GM21526 (cell line): ENCODE data around the gene MALAT1.
A peak's percentile ranks its signal among the peaks of the same experiment; 100 is the strongest.

Source experiments
- ATAC-seq: cut with Tn5 transposase; IDR thresholded peaks from one replicate; pipeline ENCODE4 v1.9.1; 2021; ENCODE audit warnings: moderate library complexity; ENCODE audit not compliant: unreplicated experiment, low FRiP score

The MALAT1 gene

DNA sequence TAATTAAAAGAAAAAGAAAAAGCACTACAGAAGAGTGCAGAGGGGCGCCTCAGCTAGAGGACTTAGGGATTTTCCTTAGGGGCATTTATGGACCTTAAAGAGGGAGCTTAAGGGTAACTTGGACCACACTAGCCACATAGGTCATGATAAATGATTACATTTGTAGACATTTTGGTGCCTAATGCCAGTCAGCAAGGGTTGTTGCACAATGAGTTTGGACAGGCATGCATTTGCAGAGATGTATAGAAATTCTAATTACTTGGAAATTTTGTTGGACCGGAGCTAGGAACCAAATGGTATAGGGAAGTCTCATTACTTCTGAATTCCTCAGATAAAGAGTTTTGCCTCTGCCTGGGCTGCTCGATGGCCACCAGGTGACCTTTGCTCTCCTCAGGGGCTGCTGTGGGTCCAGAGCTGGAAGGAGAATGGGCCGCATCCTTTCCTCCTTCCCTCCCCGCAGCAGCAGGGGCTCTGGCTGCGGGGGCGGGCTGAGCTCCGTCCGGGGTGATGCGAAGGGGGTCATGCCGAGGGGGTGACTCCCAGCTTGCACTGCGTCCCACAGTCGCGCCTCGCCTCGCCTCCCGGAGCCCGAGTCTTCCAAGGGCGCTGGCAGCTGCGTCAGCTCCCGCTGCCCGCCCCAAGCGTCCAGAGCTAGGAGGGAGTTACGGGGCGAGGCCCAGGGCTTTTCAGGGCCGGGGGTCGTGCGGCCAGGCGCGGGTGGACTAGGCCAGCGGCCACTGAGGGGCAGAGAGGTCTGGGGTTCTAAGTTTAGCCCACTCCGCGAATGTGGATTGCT lies 20.3 kb upstream of the MALAT1 start:
- ATAC-seq: no peak

GRCh38 chr11:65479184-65480145 lies 19.4 kb upstream of the MALAT1 start:
- no peak for ATAC-seq

GRCh38 chr11:65482306-65482850 lies 16.5 kb upstream of the MALAT1 start:
- no peak for ATAC-seq

- no peak for ATAC-seq
Measured at GRCh38 chr11:65485920-65486219, 13.0 kb upstream of the MALAT1 start.

- ATAC-seq: no peak
Measured at GRCh38 chr11:65486570-65487466, 12.0 kb upstream of the MALAT1 start.

DNA sequence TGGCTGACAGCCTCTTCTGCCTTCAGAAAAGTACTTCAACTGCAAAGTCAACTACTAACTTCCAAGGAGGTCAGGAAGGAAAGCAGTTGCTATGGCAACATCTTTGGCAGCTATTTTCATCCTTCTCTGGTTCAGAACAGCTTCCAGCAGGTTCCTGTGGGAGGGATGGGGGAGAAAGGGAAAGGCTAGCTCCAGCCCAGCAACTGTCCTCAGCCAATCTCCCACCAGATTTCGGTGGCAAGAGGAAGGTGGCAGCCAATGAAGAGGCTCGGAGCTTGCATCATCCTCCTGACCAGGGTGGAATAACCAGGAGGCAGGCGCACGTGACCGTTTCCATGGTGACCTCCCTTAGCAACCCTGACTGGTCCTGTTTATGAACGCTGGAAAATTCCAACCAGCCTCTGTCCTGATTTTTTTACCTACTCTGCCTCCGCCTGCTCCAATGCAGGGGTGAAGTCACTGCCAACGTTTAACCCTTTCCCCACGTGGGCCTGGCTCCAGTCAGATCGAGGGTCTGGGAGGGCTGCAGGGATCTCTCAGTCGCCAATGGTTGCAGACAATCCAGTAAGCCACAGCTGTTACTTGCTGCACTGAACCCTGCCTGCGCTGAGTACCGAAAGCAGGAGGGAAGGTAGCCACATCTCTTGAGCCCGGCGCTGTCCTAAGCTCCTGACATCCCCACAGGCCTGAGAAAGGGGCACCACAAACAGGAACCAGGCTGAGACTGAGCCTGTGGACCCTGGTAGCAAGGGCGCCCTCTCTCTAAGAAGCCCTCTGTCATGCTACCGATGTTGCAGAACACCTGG lies 11.2 kb upstream of the MALAT1 start:
- ATAC-seq: no peak

GRCh38 chr11:65488273-65489034 lies 10.4 kb upstream of the MALAT1 start:
- ATAC-seq: no peak

DNA sequence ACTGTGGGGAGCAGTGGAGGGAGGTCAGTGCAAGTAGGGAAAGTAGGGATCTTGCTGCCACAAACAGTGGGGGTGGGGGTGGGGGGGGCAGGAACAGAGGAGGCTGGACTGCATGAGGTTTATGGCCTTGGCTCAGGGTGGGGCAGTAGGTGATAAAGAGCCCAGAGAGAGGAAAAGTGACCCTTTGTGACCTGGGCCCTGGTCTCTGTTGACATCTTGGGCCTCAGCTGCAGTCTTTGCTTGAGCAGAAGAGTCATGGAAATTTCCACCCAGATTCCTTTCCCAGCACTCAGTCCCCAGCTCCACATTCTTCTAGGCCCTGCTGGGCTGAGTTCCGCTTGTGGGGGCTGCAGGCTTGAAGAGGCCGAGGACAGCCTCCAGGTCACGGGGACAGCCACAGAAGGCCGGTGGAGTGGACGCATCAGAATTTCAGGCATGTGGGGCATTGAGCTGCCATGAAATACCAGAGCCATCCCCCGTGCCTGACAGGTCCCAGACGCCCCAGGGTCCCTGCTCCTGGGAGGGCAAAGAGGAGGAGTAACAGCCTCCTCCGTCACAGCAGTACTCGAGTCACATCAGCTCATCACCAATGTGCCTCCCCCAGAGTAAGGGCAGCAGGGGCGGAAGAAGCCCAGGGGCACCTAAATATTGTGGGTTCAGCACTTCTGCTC lies 9.7 kb upstream of the MALAT1 start:
- ATAC-seq: no peak

- no peak for ATAC-seq
Measured at GRCh38 chr11:65489706-65490320, 9.0 kb upstream of the MALAT1 start.

GRCh38 chr11:65491163-65491465 lies 7.7 kb upstream of the MALAT1 start:
- ATAC-seq: no peak

DNA sequence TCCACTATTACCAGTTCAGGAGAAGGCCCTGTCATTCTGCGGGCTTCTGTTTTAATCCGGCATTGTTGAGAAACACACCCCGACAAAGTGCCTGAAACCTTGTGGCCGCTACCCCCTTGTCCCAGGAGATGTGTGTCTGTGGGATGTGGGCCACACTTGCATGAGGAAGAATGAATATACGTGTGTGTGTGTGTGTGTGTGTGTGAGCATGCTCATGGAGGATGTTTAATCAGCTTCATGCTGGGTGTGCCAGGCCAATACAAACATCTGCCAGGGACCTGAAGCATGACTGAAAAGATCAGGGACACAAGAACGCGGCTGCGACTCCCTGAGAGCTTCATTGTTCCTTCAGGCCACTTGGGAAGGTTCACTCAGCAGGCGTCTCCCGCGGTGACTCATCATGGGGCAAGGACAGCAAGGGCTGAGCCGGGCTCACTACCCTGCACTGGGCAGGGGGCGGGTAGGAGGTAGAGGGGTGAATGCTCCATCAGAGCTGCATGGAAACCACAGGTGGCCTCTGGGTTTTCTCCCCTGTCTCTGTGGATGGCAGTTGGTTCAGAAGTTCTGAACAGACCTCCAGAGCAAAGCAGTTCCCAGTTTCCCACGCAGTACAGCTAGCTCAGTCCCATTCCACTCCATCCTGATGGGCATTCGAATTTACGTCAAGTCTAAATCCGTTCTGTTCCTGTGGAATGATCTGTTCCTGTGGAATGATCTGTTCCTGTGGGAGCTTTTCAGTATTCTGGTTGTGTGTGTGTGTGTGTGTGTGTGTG lies 7.0 kb upstream of the MALAT1 start:
- no peak for ATAC-seq

DNA sequence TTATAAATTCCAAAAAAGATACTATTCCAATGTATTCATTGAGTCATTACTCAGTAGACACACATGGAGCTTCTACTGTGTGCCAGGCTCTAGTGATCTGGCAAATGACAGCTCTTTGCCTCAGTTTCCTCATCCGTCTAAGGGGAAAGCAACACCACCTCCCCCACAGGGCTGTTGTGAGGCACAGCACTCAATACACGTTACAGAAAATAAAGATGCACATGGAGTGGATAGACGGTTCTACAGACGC lies 6.5 kb upstream of the MALAT1 start:
- ATAC-seq: no peak

GRCh38 chr11:65492637-65493366 lies 6.0 kb upstream of the MALAT1 start:
- no peak for ATAC-seq

- no peak for ATAC-seq
Measured at GRCh38 chr11:65493367-65494176, 5.3 kb upstream of the MALAT1 start.

- peak; percentile 0 for ATAC-seq
Measured at GRCh38 chr11:65496304-65497140, 2.3 kb upstream of the MALAT1 start.
